GM19468 (cell line): Measurements from ENCODE around the gene ZNF106.

Source experiments
- ATAC-seq: cut with Tn5 transposase; IDR thresholded peaks from one replicate; pipeline ENCODE4 v1.9.1; 2021; ENCODE audit warnings: mild to moderate bottlenecking, moderate library complexity, moderate number of reproducible peaks; ENCODE audit not compliant: unreplicated experiment; ENCODE audit errors: extremely low read depth

Gene ZNF106

GRCh38 chr15:42490671-42491538 lies at the start of gene ZNF106:
Gene ZNF106 (minus strand): TSS chr15:42491141. CDS start chr15:42472289, 18,852 bp downstream.
- ATAC-seq = peak; percentile 43

DNA sequence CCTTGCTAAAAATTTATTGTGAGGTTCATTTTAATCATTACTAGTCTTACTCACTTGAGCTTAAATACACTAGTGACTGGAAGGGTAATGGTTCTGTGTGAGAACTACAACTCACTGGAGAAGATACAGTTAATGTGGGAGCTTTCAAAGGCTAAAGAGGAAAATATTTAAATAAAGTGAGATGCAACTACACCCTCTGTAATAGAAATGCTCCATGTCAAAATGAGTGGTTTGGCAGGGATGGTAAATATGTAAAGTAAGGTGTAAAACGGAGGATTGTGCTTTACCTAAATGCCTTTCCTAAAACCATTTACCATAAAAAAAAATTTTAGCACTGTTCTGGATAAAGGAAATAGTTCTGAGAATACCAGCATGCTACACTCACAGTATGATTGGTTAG lies 42.3 kb upstream of the ZNF106 start:
- no peak for ATAC-seq

GRCh38 chr15:42528970-42529369 lies 38.0 kb upstream of the ZNF106 start:
- no peak for ATAC-seq

- no peak for ATAC-seq
These were observed 32.4 kb upstream of the ZNF106 start for GRCh38 chr15:42523331-42523730.

- no peak for ATAC-seq
These were observed 20.1 kb upstream of the ZNF106 start for GRCh38 chr15:42511007-42511391.

- no peak for ATAC-seq
These were observed 19.5 kb upstream of the ZNF106 start for GRCh38 chr15:42510258-42511006.

GRCh38 chr15:42508263-42508690 lies 17.3 kb upstream of the ZNF106 start:
- ATAC-seq = no peak

GRCh38 chr15:42507514-42507913 lies 16.6 kb upstream of the ZNF106 start:
- ATAC-seq = no peak

DNA sequence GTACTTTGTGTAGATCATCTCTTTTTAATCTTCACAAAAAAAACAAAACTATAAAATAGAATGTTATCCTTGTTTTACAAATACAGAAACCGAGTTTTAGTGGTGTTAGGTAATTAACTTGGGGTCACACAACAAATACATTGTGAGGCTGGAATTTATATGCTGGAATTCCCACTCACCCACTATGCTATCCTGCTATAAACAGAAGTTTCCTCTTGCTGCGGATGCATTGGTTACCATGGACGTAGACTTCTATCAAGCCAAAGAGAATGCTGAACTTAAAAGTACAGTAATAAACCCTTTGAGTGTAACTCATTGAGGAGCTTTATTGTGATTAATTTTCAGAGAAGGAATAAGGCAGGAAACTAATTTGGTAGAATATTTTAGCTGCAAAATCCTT lies 13.7 kb upstream of the ZNF106 start:
- no peak for ATAC-seq

DNA sequence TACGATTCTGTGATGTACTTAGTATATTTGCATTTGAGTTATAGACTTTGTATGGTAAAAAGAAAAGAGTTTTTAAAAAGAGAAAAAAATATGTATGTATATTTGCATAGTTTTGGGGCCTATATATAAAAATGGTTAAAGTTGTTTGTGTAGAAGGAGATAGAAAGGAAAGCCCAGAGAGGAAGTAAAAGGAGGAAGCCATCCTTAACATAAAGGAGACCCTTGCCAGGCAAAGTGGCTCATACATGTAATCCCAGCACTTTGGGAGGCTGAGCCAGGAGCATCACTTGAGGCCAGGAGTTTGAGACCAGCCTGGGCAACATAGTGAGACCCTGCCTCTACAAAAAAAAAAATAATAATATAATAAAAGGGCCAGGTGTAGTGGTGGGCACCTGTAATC lies 12.9 kb upstream of the ZNF106 start:
- ATAC-seq = no peak

- ATAC-seq = no peak
These were observed 11.5 kb upstream of the ZNF106 start for GRCh38 chr15:42502477-42502876.

DNA sequence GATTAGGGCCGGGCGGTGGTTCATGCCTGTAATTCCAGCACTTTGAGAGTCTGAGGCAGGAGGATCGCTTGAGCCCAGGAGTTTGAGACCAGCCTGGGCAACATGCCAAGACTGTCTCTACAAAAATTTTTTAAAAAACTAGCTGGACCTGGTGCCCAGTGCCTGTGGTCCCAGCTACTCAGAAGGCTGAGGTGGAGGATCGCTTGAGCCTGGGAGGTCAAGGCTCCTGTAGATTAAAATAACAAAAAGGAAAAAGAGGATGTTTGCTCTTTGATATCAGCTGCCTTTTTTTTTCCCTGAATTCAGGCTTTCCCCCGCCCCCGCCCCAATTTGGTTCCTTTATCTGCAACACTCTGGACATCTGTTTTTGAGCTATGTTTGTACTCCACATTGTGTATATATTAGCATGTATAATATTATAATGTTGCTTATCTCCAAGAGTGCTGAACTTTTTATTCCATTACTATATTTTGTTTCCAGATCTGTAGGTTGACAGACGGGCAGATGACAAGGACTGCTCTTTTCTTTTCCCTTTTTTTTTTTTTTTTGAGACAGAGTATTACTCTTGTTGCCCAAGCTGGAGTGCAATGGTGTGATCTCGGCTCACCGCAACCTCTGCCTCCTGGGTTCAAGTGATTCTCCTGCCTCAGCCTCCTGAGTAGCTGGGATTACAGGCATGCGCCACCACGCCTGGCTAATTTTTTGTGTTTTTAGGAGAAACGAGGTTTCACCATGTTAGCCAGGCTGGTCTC lies 9.1 kb upstream of the ZNF106 start:
- ATAC-seq = no peak

DNA sequence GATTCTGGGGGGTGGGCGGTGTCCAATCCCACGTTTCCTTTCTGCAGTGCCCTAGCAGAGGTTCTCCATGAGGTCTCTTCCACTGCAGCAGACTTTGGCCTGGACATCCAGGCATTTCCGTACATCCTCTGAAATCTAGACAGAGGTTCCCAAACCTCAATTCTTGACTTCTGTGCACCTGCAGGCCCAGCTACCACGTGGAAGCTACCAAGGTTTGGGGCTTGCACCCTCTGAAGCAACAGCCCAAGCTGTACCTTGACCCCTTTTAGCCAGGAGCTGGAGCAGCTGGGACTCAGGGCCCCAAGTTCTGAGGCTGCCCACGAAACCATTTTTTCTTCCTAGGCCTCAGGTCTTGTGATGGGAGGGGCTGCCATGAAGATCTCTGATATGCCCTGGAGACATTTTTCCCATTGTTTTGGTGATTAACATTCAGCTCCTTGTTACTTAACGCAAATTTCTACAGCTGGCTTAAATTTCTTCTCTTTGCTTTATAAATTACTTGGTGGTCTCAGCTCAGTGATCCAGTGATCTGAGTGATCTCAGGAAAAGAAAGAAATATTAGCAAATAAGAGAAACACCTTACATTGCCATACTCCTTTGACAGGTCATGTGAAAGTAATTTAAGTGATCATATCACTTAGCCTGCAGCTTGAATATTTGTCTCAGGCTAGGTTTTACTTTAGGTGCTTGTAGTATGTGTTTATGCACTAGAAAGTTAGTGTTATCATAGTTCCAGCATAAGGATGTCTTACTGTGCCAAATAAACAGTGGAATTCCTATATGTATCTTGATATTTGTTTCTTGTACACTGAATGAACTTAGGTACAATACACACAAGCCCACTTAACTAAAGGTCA lies 7.5 kb upstream of the ZNF106 start:
- no peak for ATAC-seq

DNA sequence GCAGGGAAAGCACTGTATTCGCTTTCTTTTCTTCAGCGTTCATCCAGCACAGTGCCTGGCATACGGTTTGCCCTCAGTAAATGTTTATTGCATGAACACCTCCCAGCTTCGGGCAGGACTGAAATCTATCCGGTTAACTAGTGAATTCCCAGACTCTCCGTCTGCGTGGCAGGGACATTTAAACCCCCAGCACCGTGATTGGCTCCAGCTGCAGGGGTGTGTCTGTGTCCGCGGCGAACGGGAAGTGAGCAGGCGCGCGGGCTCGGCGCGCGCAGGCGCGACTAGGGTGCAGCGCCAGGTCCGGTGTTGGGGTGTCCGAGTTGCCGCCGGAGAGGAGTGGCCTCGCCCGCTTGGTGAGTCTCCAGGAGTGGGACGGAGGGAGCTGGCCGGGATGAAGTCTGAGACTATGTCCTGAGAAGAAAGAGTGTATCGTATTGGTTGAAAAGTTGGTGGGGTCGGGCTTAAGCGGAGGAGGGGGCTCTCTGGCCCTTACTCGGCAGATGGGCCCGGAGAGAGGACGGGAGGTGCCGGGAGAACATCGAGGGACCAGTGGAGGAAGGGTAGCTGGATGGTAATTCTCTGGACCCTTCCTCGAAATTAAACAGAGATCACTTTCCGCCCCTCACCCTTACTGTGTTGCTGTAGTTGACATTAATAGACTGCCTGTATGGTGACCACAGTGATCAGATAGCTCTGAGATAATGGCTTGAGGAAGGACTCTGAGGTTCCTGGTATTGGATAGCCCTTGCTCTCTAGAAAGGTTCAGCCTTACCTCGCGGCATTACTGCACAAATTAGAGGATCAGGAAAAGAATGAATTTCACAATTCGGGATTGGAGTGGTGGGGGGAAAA lies 4.6 kb upstream of the ZNF106 start, which contains the start of gene SNAP23:
SNAP23 (plus strand) TSS at position 274 of the 852 bp plus-strand sequence. CDS start 16,213 bp downstream, outside the sequence.
- ATAC-seq = peak; percentile 77

DNA sequence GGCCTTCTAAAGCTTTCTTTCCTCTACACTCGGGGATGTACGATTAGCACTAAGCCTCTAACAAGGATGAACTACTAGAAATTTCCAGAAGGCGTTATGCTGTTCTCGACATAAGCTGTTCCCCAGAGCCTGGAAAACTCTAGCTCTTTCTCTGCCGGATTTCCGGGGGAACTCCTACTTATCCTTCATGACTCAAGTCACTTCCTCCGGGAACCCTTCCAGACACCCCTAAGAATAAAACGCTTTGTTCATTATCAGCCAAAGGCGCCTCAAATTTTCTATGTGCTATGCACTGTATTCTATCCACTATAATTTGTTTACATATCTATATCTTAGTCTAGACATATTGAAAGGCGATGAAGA lies 4.0 kb upstream of the ZNF106 start:
- ATAC-seq = no peak

DNA sequence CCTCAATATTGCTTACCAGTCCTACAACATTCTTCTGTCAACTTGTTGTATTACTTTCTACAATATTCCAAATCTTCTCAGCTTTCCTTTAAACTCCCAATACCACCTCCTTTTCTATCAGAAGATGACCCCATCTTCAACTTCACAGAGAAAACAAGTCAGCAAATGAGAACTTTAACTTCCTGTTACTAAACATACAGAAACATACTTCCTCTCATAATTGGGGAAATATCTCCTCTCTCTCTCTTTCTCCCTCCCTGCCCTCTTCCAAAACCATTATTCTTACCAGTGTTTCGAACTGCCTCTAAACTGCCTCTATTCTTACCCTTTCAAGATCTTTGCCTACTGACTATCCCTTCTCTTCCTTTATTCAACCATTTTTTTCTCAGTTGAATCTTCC lies 2.7 kb upstream of the ZNF106 start:
- ATAC-seq = no peak

DNA sequence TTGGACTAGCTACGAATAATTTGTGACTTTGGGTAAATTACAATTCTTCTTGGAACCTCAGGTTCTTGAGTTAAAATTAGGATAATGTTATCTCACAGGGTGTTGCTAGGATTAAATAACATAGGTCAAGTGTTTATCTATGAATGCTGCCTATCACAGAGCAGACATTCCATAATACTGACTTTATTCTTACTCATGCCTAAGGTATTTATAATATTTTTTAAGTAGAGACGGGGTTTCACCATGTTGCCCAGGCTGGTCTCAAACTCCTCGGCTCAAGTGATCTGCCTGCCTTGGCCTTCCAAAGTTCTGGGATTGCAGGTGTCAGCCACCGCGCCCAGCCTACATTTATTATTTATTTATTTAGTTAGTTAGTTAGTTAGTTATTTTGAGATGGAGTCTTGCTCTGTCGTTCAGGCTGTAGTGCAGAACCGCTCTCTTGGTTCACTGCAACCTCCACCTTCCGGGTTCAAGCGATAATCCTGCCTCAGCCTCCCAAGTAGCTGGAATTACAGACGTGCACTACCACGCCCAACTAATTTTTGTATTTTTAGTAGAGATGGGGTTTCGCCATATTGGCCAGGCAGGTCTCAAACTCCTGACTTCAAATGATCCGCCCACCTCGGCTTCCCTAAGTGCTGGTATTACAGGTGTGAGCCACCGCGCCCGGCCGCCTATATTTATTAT lies 741 bp upstream of the ZNF106 start:
- ATAC-seq = no peak

DNA sequence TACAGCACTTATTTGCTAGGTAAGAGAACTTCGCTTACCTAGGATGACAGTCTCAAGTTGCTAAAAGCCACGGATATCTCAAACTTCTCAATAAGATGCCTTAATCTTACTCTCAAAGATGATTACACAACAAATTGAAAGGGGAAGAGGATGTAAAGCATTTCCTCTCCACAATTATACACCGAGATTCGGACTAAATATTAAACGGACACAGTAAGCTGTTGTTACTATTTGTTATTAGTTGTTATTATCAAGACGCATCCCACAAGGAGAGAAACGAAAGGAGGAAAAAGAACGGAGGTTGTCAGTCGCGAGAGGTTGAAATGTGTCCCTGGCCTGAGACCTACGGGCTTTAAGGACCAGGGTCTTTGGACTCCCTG lies 660 bp downstream of the ZNF106 start:
- ATAC-seq = no peak
